HG03135 (cell line): ENCODE data around the gene HOXA3.

Experiments
- ATAC-seq: cut with Tn5 transposase; IDR thresholded peaks from one replicate; pipeline ENCODE4 v1.9.1; 2021; ENCODE audit warnings: mild to moderate bottlenecking, moderate library complexity; ENCODE audit not compliant: unreplicated experiment

HOXA3 gene

DNA sequence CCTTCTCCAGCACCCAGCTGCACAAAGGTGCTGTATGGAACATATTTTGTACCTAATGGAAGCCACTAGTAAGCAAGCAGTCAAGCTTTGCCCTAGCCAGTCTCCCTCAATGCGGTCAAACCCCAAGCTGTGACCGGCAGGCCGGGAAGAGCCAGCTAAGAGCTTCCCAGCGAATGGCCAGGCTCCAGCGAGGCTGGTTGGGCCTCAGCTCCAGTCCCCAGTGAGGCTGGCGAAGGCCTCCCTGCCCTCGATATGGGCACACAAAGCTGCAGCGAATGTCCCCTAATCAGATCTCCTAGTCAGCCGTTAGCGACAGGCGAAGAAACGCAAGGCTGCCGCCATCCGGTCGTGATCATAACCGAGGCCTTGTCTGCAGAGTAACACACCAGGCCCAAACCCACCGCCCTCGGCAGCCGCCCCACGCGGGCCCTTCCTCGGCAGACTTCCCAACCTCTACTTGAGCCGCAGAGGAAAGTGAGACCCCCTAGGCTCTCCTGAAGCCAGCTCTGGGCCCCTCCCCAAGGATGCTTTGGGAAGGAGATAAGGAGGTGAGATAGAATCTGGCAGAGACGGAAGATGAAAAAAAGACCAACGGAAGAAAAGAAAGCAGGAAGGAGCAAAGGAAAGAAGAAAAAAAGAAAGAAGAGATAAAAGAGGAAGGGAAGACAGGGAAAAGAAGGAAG is 16.0 kb upstream of the HOXA3 start:
- ATAC-seq: no peak

DNA sequence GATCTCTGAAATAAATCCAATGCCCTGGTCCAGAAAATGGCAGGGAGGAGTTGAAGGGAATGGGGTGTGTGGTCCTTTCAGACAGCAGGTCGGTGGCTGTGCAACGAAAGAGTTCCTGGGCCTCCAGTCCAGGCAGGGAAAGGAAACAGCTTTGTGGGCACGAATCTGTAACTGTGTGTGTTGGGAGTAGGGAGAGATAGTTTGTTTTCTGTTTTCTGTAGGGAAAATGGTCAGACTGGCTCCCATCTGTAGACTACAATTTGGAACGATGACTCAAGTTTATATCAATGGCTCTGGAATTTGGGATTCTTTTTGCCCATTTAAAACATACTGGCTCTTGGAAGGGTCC is 15.5 kb upstream of the HOXA3 start:
- no peak for ATAC-seq

DNA sequence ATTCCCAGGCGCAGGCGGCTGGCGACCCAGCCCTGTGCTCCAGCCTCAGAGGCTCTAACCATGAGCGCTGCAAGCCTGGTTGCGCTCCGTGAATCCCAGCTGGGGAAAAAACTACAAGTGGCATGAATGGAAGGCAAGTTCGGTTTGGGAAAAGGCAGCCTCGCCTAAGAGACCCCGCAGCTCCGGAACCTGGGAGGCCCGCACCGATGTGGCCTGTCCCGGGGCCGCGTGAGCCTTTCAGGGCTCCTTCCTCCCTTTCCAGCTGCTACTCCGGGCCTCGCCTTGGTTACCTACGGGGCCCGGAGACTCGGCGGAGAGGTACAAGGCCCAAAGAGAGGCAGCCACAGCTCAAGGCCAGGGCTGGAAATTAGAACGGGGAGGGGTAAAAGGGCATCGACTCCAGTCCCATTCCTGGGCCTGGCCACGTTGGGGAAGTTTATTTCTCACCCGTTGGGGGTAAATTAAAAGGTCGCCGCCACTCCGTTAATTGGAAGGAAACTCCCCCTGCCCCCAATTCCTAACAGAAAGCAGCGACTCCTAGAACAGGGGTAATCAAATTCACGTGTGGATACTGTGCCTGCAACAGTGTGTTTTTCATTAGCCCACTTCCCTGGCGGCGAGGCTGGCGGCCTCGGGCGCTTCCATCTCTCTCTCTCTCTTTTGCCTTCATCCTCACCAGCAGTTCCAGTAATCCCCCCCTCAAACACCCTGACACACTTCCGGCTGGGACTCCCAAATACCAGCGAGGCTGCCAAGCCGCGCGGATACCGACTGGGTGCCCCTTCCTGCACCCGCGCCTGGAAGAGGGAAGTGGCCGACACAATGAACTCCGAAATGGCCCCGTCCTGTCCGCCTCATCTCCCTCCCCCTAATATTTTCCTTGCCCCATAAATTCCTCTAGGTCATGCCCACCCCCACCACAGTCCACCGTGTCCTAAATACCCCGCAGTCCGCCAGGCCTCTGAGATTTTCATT is 14.4 kb upstream of the HOXA3 start:
- ATAC-seq: no peak

DNA sequence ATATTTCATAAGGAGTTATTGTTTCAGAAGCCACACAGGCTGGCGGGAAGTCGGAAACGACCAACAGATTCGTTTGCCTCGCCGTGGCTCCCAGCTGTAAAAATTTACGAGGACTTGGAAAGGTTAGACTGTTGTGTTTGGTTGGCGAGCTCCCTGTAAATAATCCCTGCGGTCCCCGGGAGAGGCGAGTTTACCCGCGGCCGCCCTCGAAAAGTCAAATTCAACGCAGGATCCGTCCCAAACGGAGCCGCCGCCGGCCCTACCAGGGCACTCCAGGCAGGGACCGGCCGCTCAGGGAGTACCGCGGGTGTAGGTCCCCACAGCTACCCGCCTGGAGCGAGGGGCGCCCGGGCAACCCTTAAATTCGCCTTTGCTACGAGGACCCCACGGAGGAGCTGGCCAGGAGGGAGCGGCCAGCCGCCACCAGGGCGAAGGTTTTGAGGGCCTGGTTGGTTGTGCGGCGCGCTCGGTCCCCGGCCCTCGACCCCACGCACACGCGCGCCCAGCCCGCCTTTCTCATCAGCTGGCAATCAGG is 13.7 kb upstream of the HOXA3 start:
- ATAC-seq: no peak

DNA sequence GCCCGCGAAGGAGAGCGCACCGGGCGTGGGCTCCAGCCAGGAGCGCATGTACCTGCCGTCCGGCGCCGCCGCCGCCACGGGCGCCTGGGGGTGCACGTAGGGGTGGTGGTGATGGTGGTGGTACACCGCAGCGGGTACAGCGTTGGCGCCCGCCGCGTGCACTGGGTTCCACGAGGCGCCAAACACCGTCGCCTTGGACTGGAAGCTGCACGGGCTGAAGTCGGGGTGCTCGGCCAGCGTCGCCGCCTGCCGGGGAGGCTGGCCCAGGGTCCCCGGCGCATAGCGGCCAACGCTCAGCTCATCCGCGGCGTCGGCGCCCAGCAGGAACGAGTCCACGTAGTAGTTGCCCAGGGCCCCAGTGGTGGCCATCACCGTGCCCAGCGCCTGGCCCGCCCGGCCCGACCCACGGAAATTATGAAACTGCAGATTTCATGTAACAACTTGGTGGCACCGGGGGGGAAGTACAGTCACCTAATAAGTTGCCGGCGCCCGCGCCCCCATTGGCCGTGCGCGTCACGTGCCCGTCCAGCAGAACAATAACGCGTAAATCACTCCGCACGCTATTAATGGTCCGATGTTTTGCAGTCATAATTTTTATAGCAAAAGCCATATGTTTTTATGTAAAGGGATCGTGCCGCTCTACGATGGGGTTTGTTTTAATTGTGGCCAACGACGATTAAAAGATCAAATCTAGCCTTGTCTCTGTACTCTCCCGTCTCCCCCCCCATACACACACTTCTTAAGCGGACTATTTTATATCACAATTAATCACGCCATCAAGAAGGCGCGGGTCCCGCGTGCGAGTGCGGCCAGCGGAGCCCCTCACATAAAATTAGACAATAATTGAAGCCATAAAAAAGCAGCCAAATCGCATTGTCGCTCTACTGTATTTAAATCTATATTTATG is 13.0 kb upstream of the HOXA3 start, which contains the start of gene HOXA9:
Gene HOXA9, minus strand, starts transcription at position 449 of the 907 bp plus-strand sequence. Its CDS starts 80 bp downstream, at position 369.
- no peak for ATAC-seq

DNA sequence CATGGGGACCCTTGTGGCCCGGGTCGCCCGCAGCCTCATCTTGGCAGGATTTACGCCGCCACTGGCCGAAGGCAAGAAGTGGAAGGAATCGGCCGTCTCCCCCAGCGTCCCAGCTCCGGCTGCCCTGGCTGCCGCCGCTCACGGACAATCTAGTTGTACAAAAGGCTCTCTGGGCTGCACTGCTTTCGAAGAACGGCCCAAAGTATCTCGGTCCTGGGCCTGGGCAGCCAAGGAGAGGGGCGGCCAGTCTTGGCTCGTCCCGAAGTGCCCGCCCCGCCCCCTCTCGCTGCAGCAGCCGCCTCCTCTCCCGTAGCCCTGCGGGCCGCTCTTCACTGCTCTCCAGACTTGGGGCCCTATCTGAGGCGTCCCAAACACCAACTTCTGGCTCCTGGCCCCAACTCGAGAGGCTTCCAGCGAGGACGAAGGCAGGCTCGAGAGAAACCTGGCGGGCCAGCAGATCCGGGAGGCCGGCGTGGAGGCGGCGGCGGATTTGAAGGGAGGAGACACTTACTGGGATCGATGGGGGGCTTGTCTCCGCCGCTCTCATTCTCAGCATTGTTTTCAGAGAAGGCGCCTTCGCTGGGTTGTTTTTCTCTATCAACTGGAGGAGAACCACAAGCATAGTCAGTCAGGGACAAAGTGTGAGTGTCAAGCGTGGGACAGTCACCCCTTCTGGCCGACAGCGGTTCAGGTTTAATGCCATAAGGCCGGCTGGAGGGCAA is 12.1 kb upstream of the HOXA3 start:
- ATAC-seq: no peak

DNA sequence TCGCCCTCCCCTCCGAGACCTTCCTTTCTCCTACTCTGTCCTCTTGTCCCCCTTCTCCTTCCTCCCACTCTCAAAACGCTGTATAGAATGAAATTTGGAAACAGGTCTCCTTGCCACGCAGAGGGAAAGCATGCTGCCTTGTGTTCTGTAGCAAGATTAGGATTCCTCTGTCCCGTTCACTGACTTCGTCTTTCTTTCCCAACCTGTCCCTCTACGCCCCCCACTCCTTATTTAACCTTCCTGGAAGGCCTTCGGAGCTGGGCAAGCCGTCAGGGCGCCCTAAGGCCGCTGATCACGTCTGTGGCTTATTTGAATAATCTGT is 11.6 kb upstream of the HOXA3 start:
- ATAC-seq: no peak

DNA sequence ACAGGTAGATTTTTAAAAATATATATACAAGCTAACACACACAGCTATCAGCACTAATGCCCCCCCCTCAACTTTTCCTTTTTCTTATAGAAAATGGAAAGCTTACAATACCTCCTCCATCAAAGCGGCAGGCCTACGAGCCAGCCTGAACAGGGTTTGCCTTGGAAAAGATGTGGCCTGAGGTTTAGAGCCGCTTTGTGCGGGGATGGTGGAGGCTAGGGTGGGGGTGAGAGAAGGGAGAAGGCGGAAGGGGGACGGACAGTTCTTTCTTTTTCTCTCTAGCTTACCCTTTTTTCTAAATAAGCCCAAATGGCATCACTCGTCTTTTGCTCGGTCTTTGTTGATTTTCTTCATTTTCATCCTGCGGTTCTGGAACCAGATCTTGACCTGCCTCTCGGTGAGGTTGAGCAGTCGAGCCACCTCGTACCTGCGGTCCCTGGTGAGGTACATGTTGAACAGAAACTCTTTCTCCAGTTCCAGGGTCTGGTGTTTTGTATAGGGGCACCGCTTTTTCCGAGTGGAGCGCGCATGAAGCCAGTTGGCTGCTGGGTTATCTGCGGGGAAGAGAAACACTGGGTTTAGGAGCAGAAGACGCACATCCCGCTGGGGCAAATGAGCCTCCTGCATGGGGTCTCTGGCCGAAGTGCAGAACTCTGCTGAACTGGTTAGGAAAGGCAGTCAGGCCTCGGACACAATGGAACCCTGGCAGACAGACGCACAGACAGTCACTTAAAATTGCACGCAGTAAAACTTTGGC is 11.1 kb upstream of the HOXA3 start:
- no peak for ATAC-seq

DNA sequence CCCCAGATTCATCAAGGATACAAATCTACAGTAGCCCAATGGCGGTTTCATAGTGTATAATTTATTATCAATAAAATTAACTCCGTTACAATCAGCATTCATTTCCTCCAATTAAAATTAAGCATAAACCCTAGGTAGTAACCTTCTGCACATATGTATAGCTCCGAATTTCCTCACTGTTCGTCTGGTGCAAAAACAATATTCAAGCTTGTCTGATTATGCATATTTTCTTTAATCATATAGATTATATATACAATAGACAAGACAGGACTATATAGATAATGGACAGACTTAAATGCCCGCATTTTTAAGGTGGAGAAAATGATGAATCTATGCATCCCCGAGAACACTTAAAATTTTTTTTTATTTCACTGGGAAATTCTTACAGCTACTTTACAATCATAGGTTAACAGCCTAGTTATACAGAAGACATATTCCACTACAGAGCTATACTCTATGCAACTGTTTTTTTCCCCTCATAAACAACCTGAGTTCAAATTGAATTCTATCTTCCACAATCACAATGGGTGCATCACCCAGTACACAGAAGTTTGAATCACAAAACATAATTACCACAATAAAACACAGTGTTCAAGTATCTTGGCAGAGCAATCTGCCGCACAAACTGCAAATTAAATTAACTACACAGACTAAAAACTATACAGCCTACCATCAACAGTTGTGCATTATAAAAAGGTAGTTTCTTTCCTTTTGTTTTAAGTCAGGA is 10.3 kb upstream of the HOXA3 start:
- no peak for ATAC-seq

DNA sequence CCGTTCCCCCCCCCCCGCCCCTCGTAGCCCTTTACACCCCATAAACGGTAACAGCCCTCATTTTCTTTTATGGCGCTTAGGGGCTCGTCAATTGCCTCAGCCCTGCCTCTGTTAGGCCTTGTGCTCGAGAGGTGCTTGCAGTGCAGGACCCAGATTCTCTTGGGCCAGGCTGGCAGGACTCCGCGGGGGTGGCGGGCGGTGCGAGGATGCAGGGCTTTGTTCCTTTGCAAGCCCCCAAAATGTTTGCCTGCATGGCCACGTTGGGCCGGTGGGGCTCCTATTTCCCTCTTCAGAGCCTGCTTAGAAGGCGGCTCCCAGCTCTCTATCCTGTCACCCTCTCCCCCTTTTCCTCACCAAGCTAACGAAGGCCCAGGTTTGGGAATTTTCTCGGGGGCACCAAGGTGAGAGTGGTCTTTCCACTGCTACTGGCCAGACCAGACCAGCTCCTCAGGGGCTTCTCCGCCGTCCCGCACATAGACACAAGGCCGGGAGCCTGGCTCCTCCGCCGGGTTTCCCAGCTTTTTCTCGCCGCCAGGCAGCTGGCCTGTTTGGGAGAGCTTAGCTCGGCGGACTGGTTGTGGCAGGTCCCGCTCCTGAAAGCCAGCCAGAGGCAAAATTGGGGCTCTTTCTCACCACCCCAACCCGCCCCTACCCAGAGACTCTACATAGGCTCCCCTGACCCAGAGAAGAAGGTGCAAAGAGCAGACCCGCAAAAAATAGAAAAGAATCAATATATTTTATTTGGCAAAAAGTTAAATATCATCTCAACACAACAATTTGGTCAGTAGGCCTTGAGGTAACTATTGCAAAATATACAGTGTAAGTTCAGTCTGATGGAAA is 9.6 kb upstream of the HOXA3 start:
- no peak for ATAC-seq

DNA sequence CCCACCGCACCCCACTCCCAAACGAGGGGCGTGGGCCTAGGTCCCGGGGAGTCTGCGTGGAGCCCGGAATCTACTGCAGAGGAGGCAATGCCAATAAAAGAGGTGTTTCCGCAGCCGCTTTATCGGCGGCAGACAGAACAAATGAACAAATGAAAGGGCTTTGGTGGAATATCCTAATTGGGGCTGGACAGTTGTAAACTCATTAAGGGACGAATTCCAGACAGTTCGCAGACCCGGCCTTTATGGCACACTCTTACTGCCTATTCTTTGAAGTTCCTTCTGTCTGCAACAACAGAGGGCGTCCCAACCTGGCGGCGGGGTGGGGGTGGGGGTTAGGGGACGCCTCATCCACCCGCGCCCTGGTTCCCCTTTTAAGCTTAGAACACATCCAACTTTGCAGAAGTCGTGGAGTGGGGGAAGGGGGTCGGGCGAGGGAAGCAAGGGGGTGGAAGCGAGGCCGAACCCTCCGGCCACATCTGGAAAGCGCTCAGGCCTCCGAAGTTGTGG is 8.9 kb upstream of the HOXA3 start:
- no peak for ATAC-seq

DNA sequence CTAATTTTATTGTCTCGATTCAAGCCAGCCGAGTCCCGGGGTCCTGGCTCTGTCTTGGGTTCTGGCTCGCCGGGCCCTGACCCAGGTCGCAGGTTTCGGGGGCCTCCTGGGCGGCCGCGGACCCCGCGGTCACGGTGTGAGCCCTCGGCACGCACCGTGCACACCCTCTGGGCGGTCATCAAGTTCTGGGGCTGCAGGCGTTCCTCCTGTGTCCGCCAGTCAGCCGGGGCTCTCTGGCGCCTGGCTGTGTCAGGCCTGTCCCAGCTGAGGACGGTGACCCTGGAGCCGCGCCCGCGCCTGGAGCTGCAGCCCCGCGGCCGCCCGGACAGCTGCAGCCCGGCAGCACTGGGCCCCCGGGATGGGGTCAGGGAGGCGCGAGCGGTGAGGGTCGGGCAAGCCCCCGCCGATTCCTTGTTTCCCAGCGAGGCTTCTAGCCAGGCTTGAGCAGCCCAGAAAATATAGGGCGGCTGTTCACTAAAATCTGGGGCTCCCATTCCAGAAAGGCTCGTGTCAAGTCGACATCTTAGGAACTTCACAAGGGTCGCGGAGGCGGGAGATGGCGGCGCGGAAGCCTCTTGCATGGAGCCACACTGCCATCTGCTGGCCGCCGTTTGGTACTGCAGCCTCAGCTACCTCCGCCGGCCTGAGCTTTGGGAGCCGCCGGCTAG is 8.3 kb upstream of the HOXA3 start:
- ATAC-seq: peak; percentile 53

DNA sequence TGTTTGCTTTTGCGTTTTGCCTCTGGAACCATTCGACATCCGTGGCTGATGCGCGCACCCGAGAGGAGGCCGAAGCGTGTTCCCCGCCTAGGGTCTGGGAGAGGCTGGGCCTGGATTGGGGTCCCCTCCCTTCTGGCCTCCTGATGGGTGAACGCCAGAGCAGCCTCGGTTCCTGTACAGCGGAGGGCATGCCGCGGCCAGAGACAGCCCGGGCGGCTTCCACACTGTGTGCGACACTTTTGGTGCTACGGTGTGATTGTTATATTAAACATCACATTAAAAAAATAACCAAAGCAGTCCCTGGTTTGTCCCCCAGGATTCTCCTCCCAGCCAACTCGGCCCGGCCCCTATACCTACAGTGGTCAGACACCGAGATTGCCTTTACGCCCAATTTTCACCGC is 7.8 kb upstream of the HOXA3 start:
- no peak for ATAC-seq

DNA sequence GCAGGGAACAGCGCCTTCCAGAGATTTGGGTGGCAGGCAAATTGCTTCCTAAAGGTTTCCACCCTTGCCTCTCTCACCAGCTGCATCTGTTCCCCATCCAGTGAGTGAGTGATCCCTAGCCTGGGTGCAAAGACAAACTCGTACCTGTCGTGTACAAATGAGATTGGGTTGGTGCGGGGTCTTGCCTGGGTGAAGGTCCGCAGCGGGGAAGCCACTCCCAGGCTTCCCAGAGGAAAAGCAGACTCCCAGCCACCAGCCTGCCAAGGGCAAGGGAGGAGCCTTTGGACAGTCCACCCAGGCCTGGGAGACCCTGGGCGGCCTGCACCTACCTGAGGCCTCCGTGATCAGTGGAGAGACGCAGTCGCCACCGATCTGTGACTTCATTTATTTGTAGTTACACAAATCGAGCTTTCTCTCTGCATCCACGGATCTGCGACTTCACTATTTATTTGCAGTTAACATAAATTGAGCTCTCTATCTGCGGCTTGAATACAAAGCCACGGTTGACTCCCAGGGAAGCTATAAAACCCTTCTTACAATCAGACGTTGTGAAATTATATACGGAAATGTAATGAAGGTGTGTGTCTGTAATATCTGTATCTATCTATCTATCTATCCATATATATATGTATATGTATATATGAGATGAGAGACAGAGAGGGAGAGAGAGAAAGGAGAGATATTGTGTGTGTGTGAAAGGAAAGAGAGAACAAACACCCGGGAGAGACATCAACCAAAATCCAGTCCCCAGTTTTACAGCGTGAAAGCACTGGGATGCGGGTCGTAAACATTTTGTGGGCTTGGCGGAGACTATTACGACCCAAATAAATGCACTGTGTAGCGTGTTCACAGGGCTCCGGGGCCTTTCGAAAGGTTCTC is 7.1 kb upstream of the HOXA3 start:
- ATAC-seq: no peak

DNA sequence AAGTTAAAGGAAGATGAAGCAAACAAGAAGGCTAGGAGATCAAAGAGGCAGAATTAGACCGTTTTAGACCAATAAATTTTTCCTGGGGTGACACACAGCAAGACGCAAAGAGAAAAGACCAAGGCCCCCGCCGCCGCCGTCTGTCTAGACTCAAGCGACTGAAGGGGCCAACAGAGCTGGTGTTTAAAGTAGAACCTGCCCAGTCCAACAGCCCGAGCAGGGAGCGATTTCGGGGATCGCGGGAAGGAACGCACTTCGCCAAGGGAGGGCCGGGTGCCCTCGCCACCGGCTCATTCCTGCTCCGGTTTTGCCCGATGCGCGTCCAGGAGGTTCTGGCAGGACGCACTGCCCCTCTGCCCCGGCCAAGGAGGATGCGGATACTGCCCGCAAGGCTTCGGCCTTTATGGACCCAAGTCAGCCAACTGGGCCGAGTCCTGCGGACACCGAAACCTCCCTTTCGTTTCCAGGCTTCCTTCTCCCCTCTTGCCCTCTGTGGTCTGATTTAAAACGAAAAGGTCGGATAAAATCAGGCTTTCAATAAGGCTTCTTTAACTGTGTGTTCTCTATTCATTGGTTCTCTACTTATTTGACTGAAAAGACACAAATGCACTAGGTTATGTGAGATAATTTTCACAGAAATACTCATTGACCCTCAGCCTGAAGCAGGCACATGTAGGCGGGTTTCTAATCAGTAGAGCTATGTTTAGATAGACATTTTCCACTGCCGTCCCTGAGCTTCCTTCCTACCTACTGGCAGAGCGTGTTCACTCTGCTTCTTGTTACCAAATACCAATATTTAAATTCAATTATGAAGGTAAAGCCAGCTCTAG is 6.3 kb upstream of the HOXA3 start:
- ATAC-seq: no peak
